ENCODE data around the gene CRK. TPM values are rescaled to one million over a fixed set of nuclear protein-coding genes. Genes with fewer than 3 reads are reported as not detected.

Gene CRK
- total RNA-seq, 1 donor from 2014 or later: 42.8 TPM

DNA sequence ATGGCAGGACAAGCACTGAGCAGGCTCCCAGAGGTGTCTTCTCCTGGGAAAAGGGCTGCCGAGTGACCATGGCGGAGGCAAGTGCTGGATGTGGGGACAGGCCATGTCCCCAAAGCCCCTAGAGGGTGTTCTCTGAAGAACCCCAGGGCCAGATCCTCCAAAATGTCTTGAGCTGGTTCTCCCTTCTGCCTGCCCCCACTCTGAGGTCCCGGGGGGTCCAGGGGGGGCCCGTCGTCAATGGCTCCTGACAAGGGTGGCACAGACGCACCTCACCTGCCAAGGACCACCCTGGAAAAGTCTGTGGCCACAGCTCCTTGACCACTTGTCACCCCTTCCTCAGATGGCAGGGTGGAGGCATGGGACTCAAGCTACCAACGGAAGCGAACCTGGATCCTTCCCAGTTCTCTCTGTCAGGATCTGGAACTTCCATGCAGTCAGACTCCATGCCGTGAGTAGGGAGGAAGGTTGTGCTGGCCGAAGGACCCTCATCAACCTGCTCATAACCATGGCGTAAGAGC is 38.8 kb upstream of the CRK start:
- Histone ChIP-seq H3K4me3 (ENCODE audit: low read length in 3 of 3) (peak overlapping the region in 1 of 3 donors; percentile 56), H3K27me3 (ENCODE audit: control insufficient read depth in 3 of 3, insufficient read depth in 3 of 3, low read length in 3 of 3) (no peaks in the 10 kb centered on the region), H3K9me3 (ENCODE audit: control insufficient read depth in 3 of 3, low read length in 3 of 3) (no peaks in the 10 kb centered on the region), H3K4me1 (ENCODE audit: control insufficient read depth in 3 of 3, insufficient read depth in 3 of 3, low read length in 3 of 3) (peaks cover 46 to 60% (median 57%) of the 10 kb centered on the region in 3 donors), H3K9ac (ENCODE audit: low read depth in 1 of 3, low read length in 3 of 3) (peak overlapping the region; percentile 14 to 66 (median 54)), H3K27ac (ENCODE audit: low read depth, low read length) (peak overlapping the region; percentile 75), H3K36me3 (ENCODE audit: control insufficient read depth in 3 of 3, insufficient read depth in 3 of 3, low read length in 3 of 3) (peaks cover 18 to 29% (median 23%) of the 10 kb centered on the region in 3 donors)

GRCh38 chr17:1494203-1494602 is 38.2 kb upstream of the CRK start:
- H3K9me3 ChIP-seq (ENCODE audit: control insufficient read depth in 3 of 3, low read length in 3 of 3): no peaks in the 10 kb centered on the region
- H3K27me3 ChIP-seq (ENCODE audit: control insufficient read depth in 3 of 3, insufficient read depth in 3 of 3, low read length in 3 of 3): no peaks in the 10 kb centered on the region
- peak overlapping the region in 1 of 3 donors; percentile 16 for H3K9ac ChIP-seq (ENCODE audit: low read depth in 1 of 3, low read length in 3 of 3)
- H3K4me3 ChIP-seq (ENCODE audit: low read length in 3 of 3): no peak overlapping the region
- peaks cover 13 to 27% (median 23%) of the 10 kb centered on the region in 3 donors for H3K36me3 ChIP-seq (ENCODE audit: control insufficient read depth in 3 of 3, insufficient read depth in 3 of 3, low read length in 3 of 3)
- H3K27ac ChIP-seq (ENCODE audit: low read depth, low read length): no peak overlapping the region
- H3K4me1 ChIP-seq (ENCODE audit: control insufficient read depth in 3 of 3, insufficient read depth in 3 of 3, low read length in 3 of 3): peaks cover 46 to 61% (median 59%) of the 10 kb centered on the region in 3 donors

DNA sequence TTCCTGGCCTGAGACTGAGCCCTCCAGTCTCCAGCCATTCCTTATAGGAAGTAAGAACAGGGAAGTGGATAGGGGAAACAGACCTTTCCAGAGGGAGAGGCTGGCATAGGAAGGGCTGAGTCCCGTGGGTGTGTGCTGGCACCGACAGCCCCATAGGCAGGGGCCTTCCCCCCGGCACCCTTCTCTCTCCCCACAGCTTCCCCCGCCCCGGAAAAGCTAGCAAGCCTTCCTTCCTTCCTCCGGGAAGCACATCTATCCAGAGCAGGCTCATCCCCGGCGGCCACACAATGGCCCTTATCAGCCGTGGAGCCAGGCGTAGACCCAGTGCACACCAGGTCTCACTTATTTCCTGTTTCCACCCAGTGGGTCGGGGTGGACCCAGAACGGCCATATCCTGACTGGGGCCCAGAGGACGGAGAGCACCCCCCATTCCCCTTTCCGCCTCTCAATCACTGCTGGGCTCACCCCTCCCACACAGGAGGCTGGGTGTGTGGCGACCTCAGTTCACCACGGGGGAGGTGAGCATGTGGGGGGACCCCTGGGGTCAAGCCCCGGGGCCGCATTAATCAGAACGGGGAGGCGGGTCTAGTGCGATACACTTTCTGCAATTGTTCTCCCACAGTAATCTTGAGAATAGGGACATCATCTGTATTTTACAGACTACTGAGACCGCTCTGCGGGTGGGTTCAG is 37.4 kb upstream of the CRK start:
- H3K36me3 ChIP-seq (ENCODE audit: control insufficient read depth in 3 of 3, insufficient read depth in 3 of 3, low read length in 3 of 3): peaks cover 13 to 24% (median 23%) of the 10 kb centered on the region in 3 donors
- peak overlapping the region; percentile 78 for H3K27ac ChIP-seq (ENCODE audit: low read depth, low read length)
- H3K27me3 ChIP-seq (ENCODE audit: control insufficient read depth in 3 of 3, insufficient read depth in 3 of 3, low read length in 3 of 3): no peaks in the 10 kb centered on the region
- peaks cover 53 to 69% (median 66%) of the 10 kb centered on the region in 3 donors for H3K4me1 ChIP-seq (ENCODE audit: control insufficient read depth in 3 of 3, insufficient read depth in 3 of 3, low read length in 3 of 3)
- peak overlapping the region in 1 of 3 donors; percentile 81 for H3K9ac ChIP-seq (ENCODE audit: low read depth in 1 of 3, low read length in 3 of 3)
- H3K9me3 ChIP-seq (ENCODE audit: control insufficient read depth in 3 of 3, low read length in 3 of 3): no peaks in the 10 kb centered on the region
- H3K4me3 ChIP-seq (ENCODE audit: low read length in 3 of 3): peak overlapping the region in 1 of 3 donors; percentile 35

GRCh38 chr17:1492249-1493206 is 36.5 kb upstream of the CRK start, which contains the start of gene MYO1C:
TSS of gene MYO1C (minus strand) at chr17:1492686. CDS start at chr17:1492487, 199 bp downstream.
- H3K27ac ChIP-seq (ENCODE audit: low read depth, low read length): peak within 1 kb of the TSS; percentile 78
- peaks cover 8 to 20% (median 18%) of the 10 kb centered on the region in 3 donors for H3K36me3 ChIP-seq (ENCODE audit: control insufficient read depth in 3 of 3, insufficient read depth in 3 of 3, low read length in 3 of 3)
- no peaks in the 10 kb centered on the region for H3K9me3 ChIP-seq (ENCODE audit: control insufficient read depth in 3 of 3, low read length in 3 of 3)
- peak within 1 kb of the TSS; percentile 67 to 81 (median 77) for H3K9ac ChIP-seq (ENCODE audit: low read depth in 1 of 3, low read length in 3 of 3)
- H3K27me3 ChIP-seq (ENCODE audit: control insufficient read depth in 3 of 3, insufficient read depth in 3 of 3, low read length in 3 of 3): no peaks in the 10 kb centered on the region
- H3K4me3 ChIP-seq (ENCODE audit: low read length in 3 of 3): peak within 1 kb of the TSS; percentile 61 to 67 (median 67)
- H3K4me1 ChIP-seq (ENCODE audit: control insufficient read depth in 3 of 3, insufficient read depth in 3 of 3, low read length in 3 of 3): peaks cover 56 to 75% (median 69%) of the 10 kb centered on the region in 3 donors

GRCh38 chr17:1491443-1492248 is 35.6 kb upstream of the CRK start:
- Histone ChIP-seq H3K9me3 (ENCODE audit: control insufficient read depth in 3 of 3, low read length in 3 of 3) (no peaks in the 10 kb centered on the region), H3K27ac (ENCODE audit: low read depth, low read length) (peak overlapping the region; percentile 78), H3K27me3 (ENCODE audit: control insufficient read depth in 3 of 3, insufficient read depth in 3 of 3, low read length in 3 of 3) (no peaks in the 10 kb centered on the region), H3K4me3 (ENCODE audit: low read length in 3 of 3) (peak overlapping the region; percentile 72 to 81 (median 73)), H3K4me1 (ENCODE audit: control insufficient read depth in 3 of 3, insufficient read depth in 3 of 3, low read length in 3 of 3) (peaks cover 56 to 80% (median 69%) of the 10 kb centered on the region in 3 donors), H3K9ac (ENCODE audit: low read depth in 1 of 3, low read length in 3 of 3) (peak overlapping the region; percentile 69 to 81 (median 77)), H3K36me3 (ENCODE audit: control insufficient read depth in 3 of 3, insufficient read depth in 3 of 3, low read length in 3 of 3) (peaks cover 8 to 16% (median 10%) of the 10 kb centered on the region in 3 donors)

DNA sequence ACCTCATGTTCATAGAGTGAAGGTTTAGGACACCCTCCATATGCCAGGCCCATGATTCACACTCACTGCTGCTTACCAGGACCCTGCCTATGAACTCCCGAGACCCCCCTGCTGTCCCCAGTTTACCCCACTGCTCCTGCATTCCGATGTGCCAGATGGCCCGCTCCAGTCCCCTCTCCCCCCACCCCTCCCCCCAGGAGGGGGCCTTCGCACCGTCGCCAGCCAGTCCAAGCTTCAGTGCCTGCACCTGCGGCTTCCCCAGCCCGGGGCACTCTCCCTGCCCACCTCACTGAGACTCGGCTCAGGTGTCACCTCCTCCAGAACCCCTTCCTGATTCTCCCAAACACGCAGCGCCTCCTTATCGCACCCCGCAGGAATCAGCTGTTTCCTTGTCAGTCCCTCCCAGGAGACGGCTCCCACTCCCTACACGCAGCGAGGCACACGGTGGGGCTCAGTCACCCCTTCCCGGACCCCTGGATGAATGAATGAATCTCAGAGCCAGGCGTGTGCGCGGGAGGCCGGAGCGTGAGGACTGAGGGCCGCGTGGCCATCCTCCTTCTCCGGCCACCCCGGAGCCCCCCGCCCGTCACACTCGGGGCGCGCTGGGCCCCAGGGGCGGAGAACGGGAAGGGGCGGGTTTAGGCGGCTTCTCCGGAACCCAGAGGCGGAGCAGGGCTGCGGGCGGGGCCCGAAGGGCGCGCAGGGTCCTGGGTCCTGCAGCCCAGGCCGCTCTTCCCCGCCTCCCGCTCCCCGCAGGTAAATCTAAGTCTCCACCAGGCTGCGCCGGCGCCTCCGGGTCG is 34.8 kb upstream of the CRK start:
- peaks cover 50 to 75% (median 65%) of the 10 kb centered on the region in 3 donors for H3K4me1 ChIP-seq (ENCODE audit: control insufficient read depth in 3 of 3, insufficient read depth in 3 of 3, low read length in 3 of 3)
- H3K4me3 ChIP-seq (ENCODE audit: low read length in 3 of 3): peak overlapping the region; percentile 72 to 81 (median 73)
- peak overlapping the region; percentile 75 for H3K27ac ChIP-seq (ENCODE audit: low read depth, low read length)
- no peaks in the 10 kb centered on the region for H3K9me3 ChIP-seq (ENCODE audit: control insufficient read depth in 3 of 3, low read length in 3 of 3)
- no peaks in the 10 kb centered on the region for H3K27me3 ChIP-seq (ENCODE audit: control insufficient read depth in 3 of 3, insufficient read depth in 3 of 3, low read length in 3 of 3)
- peaks cover 2 to 8% (median 2%) of the 10 kb centered on the region in 3 donors for H3K36me3 ChIP-seq (ENCODE audit: control insufficient read depth in 3 of 3, insufficient read depth in 3 of 3, low read length in 3 of 3)
- peak overlapping the region; percentile 69 to 81 (median 70) for H3K9ac ChIP-seq (ENCODE audit: low read depth in 1 of 3, low read length in 3 of 3)

GRCh38 chr17:1488826-1489270 is 32.8 kb upstream of the CRK start:
- H3K27me3 ChIP-seq (ENCODE audit: control insufficient read depth in 3 of 3, insufficient read depth in 3 of 3, low read length in 3 of 3): no peaks in the 10 kb centered on the region
- H3K36me3 ChIP-seq (ENCODE audit: control insufficient read depth in 3 of 3, insufficient read depth in 3 of 3, low read length in 3 of 3): no peaks in the 10 kb centered on the region
- H3K9ac ChIP-seq (ENCODE audit: low read depth in 1 of 3, low read length in 3 of 3): peak overlapping the region; percentile 48 to 79 (median 72)
- peaks cover 35 to 60% (median 54%) of the 10 kb centered on the region in 3 donors for H3K4me1 ChIP-seq (ENCODE audit: control insufficient read depth in 3 of 3, insufficient read depth in 3 of 3, low read length in 3 of 3)
- no peaks in the 10 kb centered on the region for H3K9me3 ChIP-seq (ENCODE audit: control insufficient read depth in 3 of 3, low read length in 3 of 3)
- H3K27ac ChIP-seq (ENCODE audit: low read depth, low read length): peak overlapping the region; percentile 85
- peak overlapping the region; percentile 60 to 72 (median 64) for H3K4me3 ChIP-seq (ENCODE audit: low read length in 3 of 3)

DNA sequence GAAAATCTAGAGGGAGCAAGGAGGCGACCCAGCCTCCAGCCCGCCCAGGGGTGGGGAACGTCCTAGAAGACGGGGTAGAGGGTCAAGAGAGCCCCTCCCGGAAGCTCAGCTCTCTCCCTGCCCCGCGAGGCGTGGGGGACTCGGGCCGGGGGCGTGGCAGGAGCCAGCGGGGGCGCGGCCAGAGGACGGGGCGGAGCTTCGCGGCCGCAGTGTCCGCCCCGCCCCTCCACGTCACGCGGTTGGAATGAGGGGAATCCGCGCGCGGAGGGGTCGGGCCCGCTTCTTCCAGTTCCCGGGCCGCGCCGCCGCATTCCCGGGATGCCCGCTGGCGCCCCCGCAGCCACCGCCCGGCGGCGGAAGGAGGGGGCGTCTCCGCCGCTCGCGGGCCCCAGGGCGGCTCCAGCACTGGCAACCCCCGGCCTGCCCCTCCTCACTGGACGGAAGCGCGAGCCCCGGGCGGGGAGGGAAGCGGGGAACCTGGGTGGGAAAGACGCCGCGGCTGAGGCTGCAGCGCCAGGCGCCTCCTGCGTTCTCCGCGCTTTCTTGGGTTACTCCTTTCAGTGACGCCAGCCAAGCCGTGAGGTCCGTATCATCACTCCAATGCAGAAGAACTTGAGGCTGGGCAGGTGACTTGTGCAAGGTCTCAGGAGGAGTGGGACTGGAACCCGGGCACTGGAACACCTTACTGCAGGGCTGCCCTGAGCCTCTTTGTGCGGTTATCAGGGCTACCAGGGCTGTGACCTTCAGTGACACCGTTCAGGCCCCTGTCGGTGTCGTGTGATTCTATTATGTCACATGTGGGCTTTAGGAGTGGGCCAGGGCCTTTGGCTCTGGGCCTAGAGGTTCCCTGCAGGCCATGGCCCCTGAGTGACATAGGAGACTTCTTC is 32.1 kb upstream of the CRK start:
- Histone ChIP-seq H3K4me1 (ENCODE audit: control insufficient read depth in 3 of 3, insufficient read depth in 3 of 3, low read length in 3 of 3) (peaks cover 31 to 53% (median 47%) of the 10 kb centered on the region in 3 donors), H3K9ac (ENCODE audit: low read depth in 1 of 3, low read length in 3 of 3) (peak overlapping the region; percentile 68 to 79 (median 72)), H3K27me3 (ENCODE audit: control insufficient read depth in 3 of 3, insufficient read depth in 3 of 3, low read length in 3 of 3) (no peaks in the 10 kb centered on the region), H3K4me3 (ENCODE audit: low read length in 3 of 3) (peak overlapping the region; percentile 60 to 73 (median 72)), H3K36me3 (ENCODE audit: control insufficient read depth in 3 of 3, insufficient read depth in 3 of 3, low read length in 3 of 3) (peaks cover 0 to 4% (median 3%) of the 10 kb centered on the region in 3 donors), H3K9me3 (ENCODE audit: control insufficient read depth in 3 of 3, low read length in 3 of 3) (no peaks in the 10 kb centered on the region), H3K27ac (ENCODE audit: low read depth, low read length) (peak overlapping the region; percentile 85)
